ENCODE data around the gene SMIM23. TPM values are rescaled to one million over a fixed set of nuclear protein-coding genes. Genes with fewer than 3 reads are reported as not detected.

SMIM23 gene
- not detected in 2 replicates for polyA plus RNA-seq (2012; rRNA removed)
- not detected in 2 replicates for polyA plus RNA-seq (2012; cell fraction: cytosol; rRNA removed)
- not detected in 2 replicates for polyA plus RNA-seq (2012; cell fraction: nucleus; rRNA removed)

DNA sequence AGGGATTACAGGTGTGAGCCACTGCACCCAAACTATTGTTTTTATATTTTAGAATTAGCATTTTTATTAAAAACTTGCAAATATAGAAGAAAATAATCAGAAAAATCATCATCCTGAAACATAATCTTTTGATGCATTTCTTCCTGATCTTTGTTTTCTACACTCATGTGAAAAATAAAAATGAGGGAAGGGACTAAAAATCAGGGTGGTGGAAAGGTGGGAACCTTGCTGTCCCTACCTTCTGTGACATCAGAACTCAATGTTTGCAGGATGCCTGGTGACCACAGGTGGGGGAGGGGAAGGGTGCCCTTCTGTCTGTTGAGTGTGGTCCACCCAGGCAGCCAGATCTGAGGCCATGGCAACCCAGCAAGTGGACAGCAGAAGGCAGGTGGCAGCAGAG is at the start of gene SMIM23:
Gene SMIM23 (plus strand): TSS at position 301 of the 400 bp plus-strand sequence. CDS start 55 bp downstream, at position 356.
- ChIA-PET POLR2A (no interaction called here), CTCF (no interaction called here)
- no peak within 1 kb of the TSS for H3K4me2 ChIP-seq
- H3K9ac ChIP-seq = no peak within 1 kb of the TSS
- no peaks in the 10 kb centered on the region for H3K9me2 ChIP-seq
- H3K27me3 ChIP-seq (ENCODE audit: insufficient read depth) = no peaks in the 10 kb centered on the region
- no peaks in the 10 kb centered on the region for H4K20me1 ChIP-seq (ENCODE audit: insufficient read depth)
- H3F3A ChIP-seq (replicated peaks; ENCODE audit: insufficient read depth) = no peaks in the 10 kb centered on the region
- H3K36me3 ChIP-seq (replicated peaks in 1 of 2; ENCODE audit: control insufficient read depth in 1 of 2, insufficient read depth in 2 of 2, low read length in 1 of 2) = no peaks in the 10 kb centered on the region
- no peak within 1 kb of the TSS for H3K4me3 ChIP-seq (ENCODE audit: low read depth in 2 of 2, low read length in 1 of 2)
- no peak within 1 kb of the TSS for H3K27ac ChIP-seq (ENCODE audit: low read depth in 2 of 2, low read length in 1 of 2)
- TF ChIP-seq, protein P1, sequence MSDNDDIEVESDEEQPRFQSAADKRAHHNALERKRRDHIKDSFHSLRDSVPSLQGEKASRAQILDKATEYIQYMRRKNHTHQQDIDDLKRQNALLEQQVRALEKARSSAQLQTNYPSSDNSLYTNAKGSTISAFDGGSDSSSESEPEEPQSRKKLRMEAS (IDR thresholded peaks at IDR 0.05; ENCODE audit: low read depth) = no peak
- TF ChIP-seq SIN3A (IDR thresholded peaks at IDR 0.05; ENCODE audit: borderline replicate concordance, low read depth, low read length) (no peak), RFX5 (IDR thresholded peaks at IDR 0.05; ENCODE audit: low read length) (no peak), MXI1 (IDR thresholded peaks at IDR 0.05; ENCODE audit: low read depth, low read length) (no peak), FOXM1 (IDR thresholded peaks at IDR 0.05; ENCODE audit: low read depth) (no peak), NRF1 (IDR thresholded peaks at IDR 0.05; ENCODE audit: low read depth, low read length) (no peak)
- H2AFZ ChIP-seq (ENCODE audit: low read depth) = no peak within 1 kb of the TSS
- H3K9me3 ChIP-seq = no peaks in the 10 kb centered on the region
- no peaks in the 10 kb centered on the region for H3K4me1 ChIP-seq (ENCODE audit: control insufficient read depth in 1 of 2, insufficient read depth in 2 of 2, low read depth in 1 of 2, low read length in 1 of 2)
- no peaks in the 10 kb centered on the region for H3K79me2 ChIP-seq (ENCODE audit: insufficient read depth)
- DNase-seq = no peak

DNA sequence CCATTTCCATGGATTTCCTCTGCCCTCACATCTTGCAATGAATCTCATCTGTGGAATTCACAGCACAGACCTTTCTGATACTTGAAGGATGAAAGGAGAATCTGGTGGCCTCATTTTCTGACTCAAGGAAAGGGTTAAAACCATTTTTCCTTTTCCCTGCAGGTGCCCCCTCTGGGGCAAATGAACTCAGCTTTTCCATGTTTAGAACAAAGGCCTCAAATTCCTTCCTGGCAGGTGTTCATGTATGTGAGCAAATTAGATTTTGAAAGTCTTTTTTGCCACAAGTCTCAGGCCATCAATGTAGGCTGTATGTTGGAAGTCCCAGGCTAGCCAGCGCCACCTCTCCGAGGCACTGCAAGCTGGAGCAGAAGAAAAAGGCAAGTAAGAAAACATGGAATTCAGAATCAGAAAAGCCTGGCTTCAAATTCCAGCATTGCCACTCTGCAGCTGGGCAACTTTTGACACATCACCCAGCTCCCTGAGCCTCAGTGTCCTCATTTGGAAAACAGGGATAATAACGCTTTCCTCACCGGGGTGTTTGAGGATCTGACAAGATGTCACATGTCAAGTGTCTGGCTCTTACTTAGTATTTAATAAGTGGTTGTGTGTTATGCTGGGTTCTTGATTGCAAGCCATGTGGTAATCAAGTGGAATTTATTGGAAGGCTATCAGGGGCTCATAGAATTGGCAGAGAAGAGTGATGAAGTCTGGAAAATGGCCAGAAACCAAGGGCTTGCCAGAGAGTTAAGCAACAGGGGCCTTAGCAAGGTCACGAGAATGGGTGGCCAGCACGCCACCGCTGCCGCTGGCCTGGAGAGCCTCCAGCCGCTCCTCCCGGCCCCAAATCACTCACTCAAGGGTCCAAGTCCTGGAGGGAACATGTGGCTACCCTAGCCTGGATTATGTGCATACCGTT is 48.4 kb upstream of the SMIM23 start:
- POLR2A ChIA-PET = no interaction called here

More for the DNA sequence above, 48.4 kb upstream of the SMIM23 start:
- no peak for DNase-seq
- WGBS (ENCODE audit: low lambda C conversion rate) = 76% methylated on average over 9 of the region's 11 CpGs
- Histone ChIP-seq H3K79me2 (ENCODE audit: insufficient read depth) (no peaks in the 10 kb centered on the region), H3K4me2 (no peak overlapping the region), H3K4me1 (ENCODE audit: control insufficient read depth in 1 of 2, insufficient read depth in 2 of 2, low read depth in 1 of 2, low read length in 1 of 2) (no peaks in the 10 kb centered on the region), H4K20me1 (ENCODE audit: insufficient read depth) (no peaks in the 10 kb centered on the region), H3K27me3 (ENCODE audit: insufficient read depth) (peaks cover 7% of the 10 kb centered on the region; the same call in 1 of the 2 replicates), H3K9ac (no peak overlapping the region), H3K9me2 (no peaks in the 10 kb centered on the region), H3K9me3 (no peaks in the 10 kb centered on the region), H3K4me3 (ENCODE audit: low read depth in 2 of 2, low read length in 1 of 2) (no peak overlapping the region), H3K36me3 (replicated peaks in 1 of 2; ENCODE audit: control insufficient read depth in 1 of 2, insufficient read depth in 2 of 2, low read length in 1 of 2) (no peaks in the 10 kb centered on the region), H3K27ac (ENCODE audit: low read depth in 2 of 2, low read length in 1 of 2) (no peak overlapping the region), H2AFZ (ENCODE audit: low read depth) (no peak overlapping the region), H3F3A (replicated peaks; ENCODE audit: insufficient read depth) (no peaks in the 10 kb centered on the region)
- TF ChIP-seq NFIC (IDR thresholded peaks at IDR 0.05; ENCODE audit: borderline replicate concordance) (no peak), GATA2 (CRISPR knock-in tag; IDR thresholded peaks at IDR 0.05) (no peak), YY1 (IDR thresholded peaks at IDR 0.05; ENCODE audit: low read depth) (no peak), MEF2A (IDR thresholded peaks at IDR 0.05; ENCODE audit: borderline replicate concordance, low read depth) (no peak)
- TF ChIP-seq, protein P2, sequence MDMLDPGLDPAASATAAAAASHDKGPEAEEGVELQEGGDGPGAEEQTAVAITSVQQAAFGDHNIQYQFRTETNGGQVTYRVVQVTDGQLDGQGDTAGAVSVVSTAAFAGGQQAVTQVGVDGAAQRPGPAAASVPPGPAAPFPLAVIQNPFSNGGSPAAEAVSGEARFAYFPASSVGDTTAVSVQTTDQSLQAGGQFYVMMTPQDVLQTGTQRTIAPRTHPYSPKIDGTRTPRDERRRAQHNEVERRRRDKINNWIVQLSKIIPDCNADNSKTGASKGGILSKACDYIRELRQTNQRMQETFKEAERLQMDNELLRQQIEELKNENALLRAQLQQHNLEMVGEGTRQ (IDR thresholded peaks at IDR 0.05; ENCODE audit: borderline replicate concordance, low read depth, low read length) = no peak
- CTCF ChIA-PET = interaction anchor here (0.8 to 1.1 kb wide), 2 partner anchors 10 to 319 kb away, joined by 4 read pairs; no protein-coding TSS in a partner anchor
